Measurements from ENCODE around the gene CCDC78.

Gene CCDC78

GRCh38 chr16:762595-763268 is 36.5 kb upstream of the CCDC78 start:
- H3K27me3 ChIP-seq = no peaks in the 10 kb centered on the region
- no peak for DNase-seq
- no peaks in the 10 kb centered on the region for H3K36me3 ChIP-seq
- no peak for TF ChIP-seq CTCF (IDR thresholded peaks at IDR 0.05; ENCODE audit: low read depth, low read length)
- no peaks in the 10 kb centered on the region for H3K4me1 ChIP-seq
- H3K4me3 ChIP-seq (ENCODE audit: low read depth, low read length) = no peak overlapping the region
- H3K9me3 ChIP-seq = no peaks in the 10 kb centered on the region

GRCh38 chr16:761625-762513 is 35.6 kb upstream of the CCDC78 start:
- H3K27me3 ChIP-seq = no peaks in the 10 kb centered on the region
- no peaks in the 10 kb centered on the region for H3K9me3 ChIP-seq
- H3K4me3 ChIP-seq (ENCODE audit: low read depth, low read length) = no peak overlapping the region

GRCh38 chr16:760545-761343 is 34.5 kb upstream of the CCDC78 start, which contains the start of gene MSLN:
Gene MSLN (plus strand): TSS chr16:760734. CDS start chr16:762681, 1,947 bp downstream.
- TF ChIP-seq CTCF (IDR thresholded peaks at IDR 0.05; ENCODE audit: low read depth, low read length) = no peak
- H3K4me1 ChIP-seq = no peaks in the 10 kb centered on the region
- no peaks in the 10 kb centered on the region for H3K36me3 ChIP-seq
- DNase-seq = no peak
- no peak within 1 kb of the TSS for H3K4me3 ChIP-seq (ENCODE audit: low read depth, low read length)
- no peaks in the 10 kb centered on the region for H3K27me3 ChIP-seq
- no peaks in the 10 kb centered on the region for H3K9me3 ChIP-seq

More at GRCh38 chr16:761625-762513, 35.6 kb upstream of the CCDC78 start:
- Histone ChIP-seq H3K4me1 (no peaks in the 10 kb centered on the region), H3K36me3 (no peaks in the 10 kb centered on the region)
- no peak for DNase-seq
- no peak for TF ChIP-seq CTCF (IDR thresholded peaks at IDR 0.05; ENCODE audit: low read depth, low read length)

GRCh38 chr16:760065-760464 is 33.8 kb upstream of the CCDC78 start:
- Histone ChIP-seq H3K36me3 (no peaks in the 10 kb centered on the region), H3K4me3 (ENCODE audit: low read depth, low read length) (no peak overlapping the region), H3K27me3 (no peaks in the 10 kb centered on the region), H3K9me3 (no peaks in the 10 kb centered on the region), H3K4me1 (no peaks in the 10 kb centered on the region)
- TF ChIP-seq CTCF (IDR thresholded peaks at IDR 0.05; ENCODE audit: low read depth, low read length) = no peak
- no peak for DNase-seq

GRCh38 chr16:759110-759910 is 33.1 kb upstream of the CCDC78 start:
- Histone ChIP-seq H3K4me1 (no peaks in the 10 kb centered on the region), H3K27me3 (no peaks in the 10 kb centered on the region), H3K9me3 (no peaks in the 10 kb centered on the region), H3K4me3 (ENCODE audit: low read depth, low read length) (no peak overlapping the region), H3K36me3 (no peaks in the 10 kb centered on the region)
- no peak for TF ChIP-seq CTCF (IDR thresholded peaks at IDR 0.05; ENCODE audit: low read depth, low read length)
- no peak for DNase-seq
